Hematopoietic multipotent progenitor cell (in vitro differentiated cells): ENCODE measurements around the gene SPINDOC. TPM values are rescaled to one million over a fixed set of nuclear protein-coding genes. Genes with fewer than 3 reads are reported as not detected.

Experiments used
- DNase-seq, 3 donors: peaks; one replicate each; pipeline ENCODE4 v3.0.0-alpha.2; 2011 to 2015; ENCODE audit warnings: low read depth in 2 of 3, low spot score in 2 of 3
- total RNA-seq: library from RNA; depleted of rRNA; stranded (reverse); fragments of >200 nt; gene quantifications from one replicate; pipeline ENCODE4 v1.2.3, GENCODE V29; 2012

SPINDOC gene
- total RNA-seq, 1 donor, result 21.3 TPM

DNA sequence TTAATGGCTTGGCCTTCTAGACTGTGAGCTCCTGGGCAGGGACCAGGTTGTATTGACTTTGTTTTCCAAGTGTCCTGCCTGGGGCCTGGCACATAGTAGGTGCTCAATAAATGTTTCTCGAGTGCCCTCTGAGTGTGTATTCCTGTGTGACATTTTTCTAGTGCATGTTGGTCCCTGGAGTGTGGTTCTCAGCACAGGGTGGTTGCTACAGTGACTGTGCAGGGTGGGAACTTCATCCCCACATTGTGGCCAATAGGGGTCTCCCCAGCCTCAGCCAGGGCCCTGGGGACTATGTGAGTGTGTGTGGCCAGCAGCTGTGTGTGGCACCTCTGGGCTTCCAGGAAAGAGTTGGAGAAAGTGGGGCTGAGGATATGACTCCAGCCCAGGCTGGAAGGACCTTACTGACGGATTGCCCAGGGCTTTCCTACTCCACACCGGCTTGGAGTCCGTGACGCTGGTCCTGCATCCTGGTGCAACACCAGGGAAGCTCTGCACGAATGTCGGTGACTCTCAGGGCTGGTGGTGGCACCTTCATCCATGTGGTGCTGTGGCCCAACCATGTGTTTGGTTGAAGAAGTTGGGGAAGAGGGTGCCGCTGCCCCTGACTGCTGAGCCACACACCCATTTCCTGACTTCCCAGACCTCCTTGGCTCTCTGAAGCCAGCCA is 16.7 kb downstream of the SPINDOC start:
- peak in 2 of 3 donors; percentile 42 to 64 for DNase-seq

DNA sequence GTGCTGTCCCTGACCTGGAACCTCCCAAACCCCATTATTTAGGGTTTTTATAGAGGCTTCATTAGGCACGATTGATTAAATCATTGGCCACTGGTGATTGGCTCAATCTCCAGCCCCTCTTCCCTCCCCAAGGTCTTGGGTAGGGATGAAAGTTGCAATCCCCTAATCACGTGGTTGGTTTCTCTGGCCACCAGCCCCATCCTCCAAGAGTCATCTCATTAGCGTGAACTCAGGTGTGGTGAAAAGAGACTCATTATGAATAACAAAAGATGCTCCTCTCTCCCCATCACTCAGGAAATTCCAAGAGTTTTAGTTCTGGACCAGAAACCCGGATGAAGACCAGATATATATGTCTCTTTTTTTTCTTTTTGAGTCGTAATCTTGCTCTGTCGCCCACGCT is 18.1 kb downstream of the SPINDOC start:
- DNase-seq, result no peak

DNA sequence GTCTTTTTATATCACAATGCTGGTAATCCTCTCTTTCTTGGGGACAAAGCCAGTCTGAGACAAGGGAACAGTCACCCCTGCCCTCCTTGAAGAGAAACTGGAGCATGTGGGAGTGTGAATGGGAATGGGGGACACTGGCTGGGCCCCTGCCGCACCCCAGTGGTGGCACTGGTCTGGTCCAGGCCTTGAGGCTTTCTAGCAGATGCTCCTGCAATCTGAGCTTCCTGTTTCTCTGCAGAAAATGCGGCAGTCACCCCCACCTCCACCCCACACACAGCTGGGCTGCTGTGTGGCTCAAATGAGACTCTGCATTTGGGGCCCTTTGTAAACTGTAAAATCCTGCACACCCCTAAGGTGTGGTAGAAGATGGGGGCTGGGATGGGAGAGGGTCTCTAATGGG is 19.1 kb downstream of the SPINDOC start:
- peak in 1 of 3 donors; percentile 42 for DNase-seq

DNA sequence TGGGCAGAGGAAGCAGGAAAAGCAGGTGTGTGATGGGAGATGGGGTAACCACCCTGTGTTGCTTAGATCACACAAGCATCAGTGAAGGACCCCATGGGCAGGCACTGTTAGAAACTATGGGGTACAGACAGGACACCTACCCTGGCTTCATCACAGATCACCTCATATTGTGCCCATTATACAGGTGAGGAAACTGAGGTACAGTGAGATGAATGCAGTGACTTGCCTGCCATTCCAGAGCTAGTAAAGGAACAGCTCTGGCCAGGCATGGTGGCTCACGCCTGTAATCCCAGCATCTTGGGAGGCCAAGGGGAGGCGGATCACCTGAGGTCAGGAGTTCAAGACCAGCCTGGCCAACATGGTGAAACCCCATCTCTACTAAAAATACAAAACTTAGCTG is 19.8 kb downstream of the SPINDOC start:
- no peak for DNase-seq

DNA sequence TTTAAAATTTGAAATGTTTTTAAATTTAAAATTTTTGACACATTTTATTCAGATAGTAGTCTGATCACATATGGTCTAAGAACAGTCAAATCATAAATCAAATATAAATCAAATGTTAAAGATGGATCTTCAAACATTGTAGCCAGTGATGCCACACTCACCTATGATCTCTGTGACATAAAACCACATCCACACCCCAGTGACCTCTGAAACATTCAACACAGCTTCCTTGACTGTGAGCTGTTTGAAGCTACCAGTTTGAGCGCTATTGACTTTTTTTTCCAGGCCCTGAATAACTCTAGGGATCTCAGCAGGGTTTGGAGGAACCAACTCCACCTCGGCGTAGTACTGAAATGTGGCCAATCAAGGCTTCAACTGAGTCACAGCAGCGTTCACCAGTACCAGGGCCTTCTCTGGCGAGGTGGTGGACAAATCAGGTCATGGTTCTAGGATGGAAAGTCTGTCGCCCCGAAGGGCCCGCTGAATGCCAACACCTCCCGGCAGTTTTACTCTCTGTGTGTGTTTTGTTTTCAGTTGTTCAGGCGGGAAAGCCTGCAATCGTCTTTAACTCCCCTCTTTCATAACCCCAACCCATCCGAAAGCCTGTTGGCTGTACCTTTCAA is 21.4 kb downstream of the SPINDOC start:
- DNase-seq, result no peak

DNA sequence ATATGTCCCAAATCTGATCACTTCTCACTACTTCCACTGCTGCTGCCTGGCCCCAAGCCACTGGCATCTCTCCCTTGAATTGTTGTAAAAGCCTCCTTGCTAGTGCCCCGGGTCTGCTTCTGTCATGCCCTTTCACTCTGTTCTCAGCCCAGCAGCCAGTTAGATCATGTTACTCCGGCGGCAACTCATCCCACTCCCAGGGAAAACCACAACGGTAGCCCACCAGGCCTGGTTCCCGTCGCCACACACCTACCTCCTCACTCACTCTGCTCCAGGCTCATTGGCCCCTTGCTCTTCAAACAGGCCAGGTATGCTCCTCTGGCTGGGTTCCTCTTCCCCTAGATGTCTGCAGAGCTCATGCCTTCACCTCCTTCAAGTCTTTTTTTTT is 21.9 kb downstream of the SPINDOC start:
- DNase-seq, result no peak

DNA sequence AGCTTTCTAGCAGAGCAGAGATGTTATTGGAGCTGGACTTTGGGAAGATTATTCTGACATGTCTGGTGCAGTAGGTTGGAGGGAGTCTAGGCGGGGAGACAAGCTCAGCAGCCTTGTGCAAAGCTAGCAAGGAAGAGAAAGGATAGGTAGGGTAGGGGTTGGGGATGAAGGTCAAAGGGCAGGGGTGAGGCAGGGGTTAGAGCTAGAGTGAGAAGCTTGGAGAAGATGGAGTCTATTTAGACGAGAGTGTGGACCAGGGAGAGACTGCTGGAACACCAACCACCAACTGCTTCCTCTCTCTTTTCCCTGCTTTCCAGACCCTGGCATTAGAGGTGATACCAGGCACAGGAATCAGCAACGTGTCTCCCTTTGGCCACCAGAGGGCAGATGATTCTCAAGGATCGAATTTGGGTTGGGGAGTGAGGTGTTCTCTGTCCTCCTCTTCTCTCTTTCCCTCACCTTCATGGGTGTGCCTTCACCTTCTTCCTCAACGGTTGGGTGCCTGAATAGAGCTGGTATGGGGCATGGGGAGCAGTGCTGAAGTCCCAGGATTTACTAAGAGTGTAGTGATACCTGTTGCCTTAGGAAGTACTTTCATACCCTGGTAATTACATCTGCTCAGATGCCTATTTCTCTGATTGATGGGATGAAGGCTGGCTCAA is 23.9 kb downstream of the SPINDOC start:
- peak; percentile 52 to 82 (median 56) for DNase-seq

DNA sequence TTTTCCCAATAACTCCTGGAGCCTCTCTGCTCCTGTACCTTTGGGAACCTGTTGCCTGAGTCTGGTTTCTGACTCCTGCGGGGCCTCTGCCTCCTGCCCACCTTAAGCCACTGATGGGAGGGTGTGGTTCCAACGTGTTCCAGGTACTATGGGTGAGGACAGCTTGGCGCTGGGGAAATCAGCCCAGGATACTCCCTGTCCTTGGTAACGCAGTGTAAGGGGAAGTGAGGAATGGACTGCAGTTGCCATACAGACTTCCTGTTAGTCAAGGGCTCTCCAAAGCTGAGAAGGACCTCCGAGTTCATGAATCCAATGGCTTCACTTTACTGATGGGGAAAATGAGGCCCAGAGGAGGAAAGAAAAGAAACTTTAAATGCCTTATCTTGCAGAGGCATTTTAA is 24.5 kb downstream of the SPINDOC start:
- no peak for DNase-seq

DNA sequence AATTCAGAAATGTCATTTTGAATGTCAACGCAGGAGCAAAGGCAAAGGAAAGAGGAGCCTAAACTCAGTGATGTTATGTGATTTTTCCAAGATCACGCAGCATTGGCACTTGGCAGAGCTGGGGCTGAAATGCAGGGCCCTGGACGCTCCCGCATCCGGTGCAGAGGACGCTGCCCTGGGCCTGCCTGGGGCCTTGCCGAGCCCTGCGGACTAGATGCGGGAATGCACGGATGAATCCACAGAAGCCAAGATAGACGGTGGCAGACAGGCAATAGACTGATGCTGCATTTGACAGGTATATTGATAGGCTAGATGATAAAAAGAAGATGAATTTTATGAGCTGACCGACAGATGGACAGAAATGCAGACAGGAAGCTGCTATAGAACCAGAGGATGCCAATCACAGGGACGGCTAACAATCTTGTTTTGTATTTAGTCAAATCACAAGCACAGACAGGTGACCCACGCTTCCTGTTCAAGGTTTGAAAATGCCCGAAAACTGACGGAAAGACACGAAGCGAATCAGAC is 25.0 kb downstream of the SPINDOC start:
- no peak for DNase-seq

DNA sequence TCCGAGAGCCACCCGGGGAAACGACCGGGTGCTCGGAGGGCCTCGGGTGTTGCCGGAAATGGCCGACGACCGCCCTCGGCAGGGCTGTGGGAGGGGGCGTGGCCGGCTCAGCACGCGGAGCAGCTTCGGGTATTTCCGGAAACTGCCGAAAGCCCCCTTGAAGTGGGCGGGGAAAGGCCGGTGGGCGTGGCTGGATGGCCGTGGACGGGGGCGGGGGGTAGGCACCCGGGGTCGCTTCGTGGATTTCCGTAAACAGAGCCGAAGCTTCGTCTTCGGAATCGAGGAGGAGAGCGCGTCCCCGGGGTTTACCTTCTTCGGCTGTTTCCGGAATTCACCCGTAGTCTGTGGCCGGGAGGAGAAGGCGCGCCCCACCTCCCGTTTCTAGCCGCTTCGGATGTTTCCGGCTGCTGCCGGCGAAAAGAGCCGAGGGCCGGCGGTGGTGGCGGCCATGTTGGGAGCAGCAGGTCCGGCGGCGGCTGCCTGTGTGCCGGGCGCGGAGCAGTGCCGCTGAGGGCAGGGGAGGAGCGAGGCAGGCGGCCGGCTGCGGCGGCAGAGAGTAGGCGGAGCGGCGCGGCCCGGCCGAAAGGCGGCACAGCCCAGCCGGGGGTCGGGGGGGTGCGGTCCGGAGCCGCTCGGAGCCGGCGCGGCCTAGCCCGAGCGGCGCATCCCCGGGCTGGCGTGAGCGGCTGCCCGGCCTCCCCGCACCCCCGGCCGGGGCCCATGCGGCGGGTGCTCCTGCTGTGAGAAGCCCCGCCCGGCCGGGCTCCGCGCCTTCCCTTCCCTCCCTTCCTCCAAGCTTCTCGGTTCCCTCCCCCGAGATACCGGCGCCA is 25.6 kb downstream of the SPINDOC start, which contains the start of gene MARK2:
TSS of gene MARK2 (plus strand) at position 433 of the 830 bp plus-strand sequence. CDS start at position 830, 397 bp downstream.
- DNase-seq, result peak; percentile 98 to 99 (median 98)

DNA sequence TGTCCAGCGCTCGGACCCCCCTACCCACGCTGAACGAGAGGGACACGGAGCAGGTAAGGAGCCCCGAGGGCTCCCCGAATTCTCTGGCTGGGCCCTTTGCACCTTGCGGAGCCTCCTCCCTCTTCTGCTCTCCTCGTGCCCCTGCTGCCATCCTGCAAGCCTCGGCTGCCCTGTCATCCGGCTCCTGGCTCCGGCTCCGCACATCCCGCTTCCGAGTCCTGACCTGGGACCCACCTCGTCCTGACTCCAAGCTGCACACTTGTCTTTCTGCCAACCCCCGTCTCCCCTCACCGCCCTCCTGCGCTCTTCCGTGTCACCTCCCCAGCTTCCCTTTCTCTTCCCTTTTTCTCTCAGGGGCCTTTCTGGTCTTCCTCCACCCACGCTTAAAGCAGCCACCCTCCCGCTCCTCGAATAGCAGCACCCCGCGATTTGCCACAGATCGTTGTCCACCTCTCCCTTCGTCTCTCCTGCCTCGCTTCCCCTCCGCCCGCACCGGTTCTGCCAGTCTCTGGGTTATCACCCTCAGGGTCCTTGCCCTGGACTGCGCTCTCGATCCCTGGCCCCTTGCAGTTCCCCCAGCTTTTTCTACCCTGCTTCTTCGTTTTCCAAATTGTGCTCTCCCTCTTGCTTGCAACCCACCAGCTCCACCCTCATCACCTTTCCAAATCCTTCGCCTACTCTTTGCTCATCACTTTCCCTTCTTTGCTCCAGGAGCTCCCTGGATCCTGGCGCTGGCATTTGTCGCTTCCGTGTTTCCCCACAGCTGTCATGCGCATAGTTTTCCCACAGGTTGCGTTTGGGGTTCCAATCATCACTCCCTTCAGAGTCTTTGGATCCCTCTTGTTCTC is 26.5 kb downstream of the SPINDOC start:
- peak in 1 of 3 donors; percentile 49 for DNase-seq

DNA sequence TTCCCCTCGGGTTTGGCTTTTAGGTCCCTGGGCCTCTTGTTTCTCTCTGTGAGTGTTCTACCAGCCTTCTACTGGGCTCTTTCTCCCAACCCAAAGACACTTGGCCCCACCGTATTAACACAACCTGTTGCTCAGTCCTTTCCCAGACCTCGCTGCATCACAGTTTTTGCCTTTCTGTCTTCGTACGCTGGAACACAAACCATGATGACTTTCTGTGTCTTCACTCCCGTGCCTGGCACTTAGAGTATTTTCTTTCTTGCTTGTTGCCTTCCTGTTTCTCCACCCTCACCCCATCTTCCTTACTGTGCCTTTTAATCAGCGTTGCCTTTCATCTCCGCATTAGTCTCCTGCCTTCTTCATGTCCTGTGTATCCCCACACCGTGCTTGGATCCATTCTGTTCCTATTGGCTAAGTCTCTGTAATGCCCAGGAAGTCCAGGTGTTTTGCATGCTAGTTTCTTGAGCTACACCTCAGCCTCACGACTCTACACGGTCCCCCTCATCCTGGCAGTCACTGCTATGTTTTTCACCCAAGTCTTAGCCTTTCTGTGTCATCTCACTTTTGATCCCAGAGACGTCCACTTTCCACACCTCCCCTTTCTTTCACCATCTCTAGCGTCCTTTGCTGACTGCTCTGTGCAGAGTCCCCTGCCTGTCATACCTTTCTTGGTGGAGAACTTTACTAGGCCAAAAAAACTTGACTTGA is 27.3 kb downstream of the SPINDOC start:
- DNase-seq, result no peak

DNA sequence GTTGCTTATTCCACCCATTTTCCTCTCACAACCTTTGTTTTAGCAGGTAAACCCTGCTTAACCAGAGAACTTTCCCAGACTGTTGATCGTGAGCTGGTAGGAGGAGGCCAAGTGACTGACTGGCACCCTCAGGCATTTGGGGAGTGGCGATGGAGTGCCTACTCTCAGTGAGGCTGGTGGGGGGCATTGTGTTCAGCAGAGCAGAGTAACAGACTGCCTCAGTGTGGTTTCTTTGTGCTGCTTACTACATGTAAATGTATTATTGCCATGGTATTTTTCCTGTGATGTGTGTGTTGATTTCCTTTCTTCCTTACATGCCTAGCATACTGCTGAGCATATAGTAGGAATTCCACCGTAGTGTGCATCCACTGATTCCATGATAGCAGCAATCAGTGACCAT is 28.3 kb downstream of the SPINDOC start:
- no peak for DNase-seq

DNA sequence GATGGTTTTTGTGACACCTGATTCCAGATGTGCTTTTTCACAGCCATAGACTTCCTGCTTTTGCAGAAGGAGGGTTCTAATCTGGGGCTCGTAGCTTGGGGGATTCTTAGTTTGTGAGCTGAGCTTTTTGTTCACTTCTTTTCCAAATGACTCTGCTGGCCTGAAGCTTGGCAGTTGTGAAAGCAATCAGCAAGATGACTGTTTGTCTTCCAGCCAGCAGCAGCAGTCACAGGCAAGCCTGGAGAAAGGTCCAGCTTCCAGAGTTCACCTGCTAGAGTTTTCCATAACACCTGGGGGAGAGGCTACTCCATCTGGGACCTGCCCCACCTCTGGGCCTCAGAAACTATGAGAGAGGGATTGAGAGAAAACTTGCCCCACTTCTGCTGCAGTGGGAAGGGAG is 29.8 kb downstream of the SPINDOC start:
- no peak for DNase-seq

DNA sequence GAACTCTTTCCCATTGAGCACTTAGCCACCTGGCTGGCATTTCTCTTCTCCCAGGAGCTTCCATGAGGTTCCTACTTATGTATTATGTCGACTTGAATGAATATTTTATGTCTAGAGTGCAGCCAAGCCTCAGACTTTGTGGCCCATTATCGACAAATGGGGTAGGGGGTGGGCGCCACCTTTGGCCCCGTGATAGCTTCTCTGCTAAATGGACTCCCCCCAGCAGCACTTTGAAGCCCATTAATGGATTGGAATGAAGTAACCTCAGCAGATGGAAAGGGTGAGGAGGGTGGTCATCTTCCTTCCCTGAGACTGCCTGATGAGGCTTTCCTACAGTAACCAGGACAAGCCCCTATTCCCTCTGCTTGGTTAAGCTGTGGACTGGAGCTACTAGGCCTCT is 31.6 kb downstream of the SPINDOC start:
- no peak for DNase-seq

DNA sequence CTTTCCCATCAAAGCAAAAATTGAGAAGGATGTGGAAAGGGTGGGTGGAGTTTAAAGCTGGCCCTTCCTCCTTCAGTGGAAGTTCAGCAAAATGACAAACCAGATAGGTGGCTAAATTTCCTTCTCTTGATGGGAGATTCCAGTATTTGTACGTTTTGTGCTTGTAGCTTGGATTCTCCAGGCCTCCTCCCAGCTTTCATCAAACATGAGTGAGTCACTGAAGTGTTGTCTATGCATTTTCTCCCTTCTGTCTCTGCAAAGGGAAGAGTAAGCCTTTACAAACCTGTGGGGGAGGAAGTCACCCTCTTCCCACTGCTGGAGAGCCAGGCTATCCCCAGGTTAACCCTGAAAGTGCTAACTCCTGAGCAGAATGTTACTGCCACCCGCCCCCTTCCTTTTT is 32.0 kb downstream of the SPINDOC start:
- no peak for DNase-seq

DNA sequence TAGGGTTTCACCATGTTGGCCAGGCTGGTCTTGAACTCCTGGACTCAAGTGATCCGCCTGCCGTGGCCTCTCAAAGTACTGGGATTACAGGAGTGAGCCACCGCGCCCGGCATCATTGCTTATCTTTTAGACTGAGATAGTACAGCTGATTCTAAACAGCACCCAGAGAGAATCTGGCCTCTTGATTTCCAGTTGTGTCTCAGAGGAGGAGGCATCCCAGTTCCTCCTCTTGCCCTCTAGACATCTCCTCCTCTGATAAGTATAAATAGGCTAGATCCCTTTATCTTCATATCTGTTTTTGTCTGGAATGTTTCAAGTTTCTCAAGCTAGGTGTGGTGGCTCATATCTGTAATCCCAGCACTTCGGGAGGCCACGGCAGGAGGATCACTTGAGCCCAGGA is 32.7 kb downstream of the SPINDOC start:
- no peak for DNase-seq

DNA sequence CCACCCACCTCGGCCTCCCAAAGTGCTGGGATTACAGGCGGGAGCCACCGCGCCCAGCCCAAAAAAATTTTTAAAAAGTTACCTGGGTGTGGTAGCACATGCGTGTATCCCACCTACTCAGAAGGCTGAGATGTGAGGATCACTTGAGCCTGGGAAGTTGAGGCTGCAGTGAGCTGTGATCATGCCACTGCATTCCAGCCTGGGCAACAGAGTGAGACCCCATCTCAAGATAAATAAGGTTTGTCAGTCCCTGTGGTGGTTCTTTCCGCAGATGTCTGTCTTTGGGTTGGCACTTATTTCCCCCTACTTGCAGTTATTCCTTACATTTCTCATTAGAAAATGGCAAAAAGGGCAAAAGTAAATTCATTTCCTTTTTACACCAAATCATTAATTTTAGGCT is 33.6 kb downstream of the SPINDOC start:
- no peak for DNase-seq

DNA sequence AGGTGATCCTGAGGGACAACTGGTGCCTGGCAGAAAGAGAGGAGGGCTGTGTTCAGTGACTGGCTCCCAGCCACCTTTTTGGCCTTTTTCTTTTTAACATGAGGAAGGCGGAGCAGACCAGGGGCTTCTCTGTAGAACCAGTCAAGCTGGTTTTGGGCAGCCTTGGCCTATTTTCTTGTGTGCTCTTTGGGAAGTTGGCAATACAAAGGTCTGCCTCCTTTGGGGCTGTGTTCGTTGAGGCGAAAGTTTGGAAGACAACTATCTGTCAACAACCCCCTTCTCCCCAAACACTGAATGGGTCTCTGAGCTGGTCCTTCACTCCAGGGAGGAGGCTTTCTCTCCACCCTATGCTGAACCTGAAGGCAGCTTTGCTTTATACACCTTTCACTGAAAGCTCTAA is 34.1 kb downstream of the SPINDOC start:
- no peak for DNase-seq
